ENCODE data around the gene NUDCD3. TPM values are rescaled to one million over a fixed set of nuclear protein-coding genes. Genes with fewer than 3 reads are reported as not detected.
A peak's percentile ranks its signal among the peaks of the same experiment; 100 is the strongest.

The NUDCD3 gene
- total RNA-seq, 1 experiment from 2014 or later, result 71.9 TPM

- no peaks in the 10 kb centered on the region for H3K9me3 ChIP-seq (ENCODE audit: control insufficient read depth, low read depth, low read length)
- H3K23ac ChIP-seq (ENCODE audit: insufficient read length, low read depth, low read length), result no peak overlapping the region
- no peak overlapping the region for H3K4me2 ChIP-seq (ENCODE audit: insufficient read depth, insufficient read length, low read length)
- no peak overlapping the region for H3K4ac ChIP-seq (ENCODE audit: low read depth, low read length)
- no peak overlapping the region for H3K14ac ChIP-seq (ENCODE audit: insufficient read depth, low read length)
- TF ChIP-seq CTCF (conservative IDR thresholded peaks at IDR 0.05), result no peak
- H2AK5ac ChIP-seq (ENCODE audit: insufficient read length, low read length), result no peak overlapping the region
- Mint-ChIP-seq H3K27me3 (ENCODE audit: low read depth) (peaks cover 9% of the 10 kb centered on the region), H3K4me3 (no peak overlapping the region), H3K36me3 (ENCODE audit: insufficient read depth in 1 of 3, low read depth in 3 of 3) (0 out of 7 replicates have a peak, but pooled peaks cover 0 to 4% (median 0%) of the 10 kb centered on the region in 3 experiments), H3K4me1 (no peaks in the 10 kb centered on the region), H3K9me3 (peaks cover 11 to 12% of the 10 kb centered on the region in 2 experiments), H3K27ac (peak overlapping the region in 1 of 3 experiments; percentile 37; a peak in 1 of 7 replicates)
- H3K9ac ChIP-seq (ENCODE audit: extremely low read depth, insufficient read length, low read length), result no peak overlapping the region
- H4K20me1 ChIP-seq (ENCODE audit: control insufficient read depth, insufficient read depth, insufficient read length), result no peaks in the 10 kb centered on the region
- no peaks in the 10 kb centered on the region for H3K27me3 ChIP-seq (ENCODE audit: insufficient read depth, low read length)
- no peaks in the 10 kb centered on the region for H3K79me2 ChIP-seq (ENCODE audit: insufficient read depth, low read length)
- no peak for DNase-seq
- H4K5ac ChIP-seq (ENCODE audit: insufficient read length, low read depth, low read length), result no peak overlapping the region
- H2BK12ac ChIP-seq (ENCODE audit: insufficient read length, low read depth, low read length), result no peak overlapping the region
- H3K23me2 ChIP-seq (ENCODE audit: insufficient read length, low read depth, low read length, poor library complexity, severe bottlenecking), result no peaks in the 10 kb centered on the region
- WGBS (ENCODE audit: extremely low coverage, insufficient read length, low lambda C conversion rate), result no CpG with 5 or more reads among the region's 5 CpGs
- no peaks in the 10 kb centered on the region for H3K79me1 ChIP-seq (ENCODE audit: insufficient read depth, low read depth, low read length, poor library complexity, severe bottlenecking)
- no peak overlapping the region for H3K18ac ChIP-seq (ENCODE audit: insufficient read length, low read depth, low read length)
- H2BK120ac ChIP-seq (ENCODE audit: low read depth, low read length, poor library complexity, severe bottlenecking), result no peak overlapping the region
- H4K91ac ChIP-seq (ENCODE audit: insufficient read length, low read depth, low read length), result no peak overlapping the region
- H2AFZ ChIP-seq (ENCODE audit: low read length), result no peak overlapping the region
- H3K4me1 ChIP-seq (ENCODE audit: insufficient read depth, low read length), result no peaks in the 10 kb centered on the region
- H2BK5ac ChIP-seq (ENCODE audit: insufficient read length, low read length), result no peak overlapping the region
- no peak overlapping the region for H4K8ac ChIP-seq (replicated peaks; ENCODE audit: insufficient read length, low read depth, low read length)
- H2BK15ac ChIP-seq (ENCODE audit: low read depth, low read length), result no peak overlapping the region
- no peak overlapping the region for H3T11ph ChIP-seq (ENCODE audit: low read length)
- no peak overlapping the region for H3K56ac ChIP-seq (ENCODE audit: insufficient read length, low read depth, low read length)
- no peak overlapping the region for H2BK20ac ChIP-seq (ENCODE audit: low read depth, low read length, poor library complexity, severe bottlenecking)
- no peak overlapping the region for H3K27ac ChIP-seq (ENCODE audit: insufficient read length, low read depth, low read length)
Measured at GRCh38 chr7:44520574-44520973, 30.1 kb upstream of the NUDCD3 start.

Data from H9 (cell line).